ENCODE measurements around the gene DCAF5. TPM values are rescaled to one million over a fixed set of nuclear protein-coding genes. Genes with fewer than 3 reads are reported as not detected.
A peak's percentile ranks its signal among the peaks of the same experiment; 100 is the strongest.

Gene DCAF5
- total RNA-seq, 2 donors from 2014 or later: 31.4 to 37.7 TPM

DNA sequence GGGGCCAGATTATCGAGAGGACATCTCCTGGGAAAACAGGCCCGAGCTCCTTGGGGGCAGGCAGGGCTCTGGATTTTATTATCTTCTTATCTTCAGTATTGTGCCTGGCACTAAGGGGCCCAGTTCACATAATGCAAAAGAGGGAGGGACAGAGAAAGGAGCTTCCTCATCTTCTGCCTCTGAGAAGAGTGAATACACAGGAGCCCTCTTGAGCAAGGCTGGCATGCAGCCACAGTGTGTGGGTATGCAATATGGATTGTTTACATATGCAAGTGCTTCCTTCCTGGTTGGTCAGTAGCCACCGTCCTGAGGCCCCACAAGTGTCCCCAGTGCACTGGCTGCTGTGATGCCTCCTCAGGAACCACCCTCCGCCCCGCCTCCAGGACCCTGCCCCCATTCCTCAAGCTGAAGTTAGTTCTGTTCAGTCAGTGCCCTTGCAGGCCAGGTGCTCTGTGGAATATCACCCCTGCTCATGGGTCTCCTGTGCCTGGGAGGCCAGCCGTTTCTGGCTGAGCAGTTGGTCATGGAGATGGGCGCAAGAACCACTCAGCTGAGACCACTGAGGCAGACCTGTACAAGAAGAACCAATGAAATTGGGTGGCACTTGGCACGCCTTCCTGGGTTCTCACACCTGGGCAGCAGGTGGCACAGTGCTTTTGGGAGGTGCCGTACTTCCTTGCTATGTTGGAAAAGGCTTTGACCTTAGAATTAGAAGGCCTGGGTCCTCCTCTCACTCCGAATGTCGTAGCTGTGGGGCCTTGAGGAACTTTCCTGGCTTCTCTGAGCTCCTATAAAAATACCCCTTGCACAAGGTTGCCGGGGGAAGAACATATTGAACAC, 138.8 kb downstream of the DCAF5 start:
- Mint-ChIP-seq H3K4me1 (no peaks in the 10 kb centered on the region), H3K4me3 (no peak overlapping the region), H3K9me3 (no peaks in the 10 kb centered on the region), H3K27me3 (no peaks in the 10 kb centered on the region), H3K36me3 (ENCODE audit: low read depth) (no peaks in the 10 kb centered on the region), H3K27ac (no peak overlapping the region)
- no peak for ATAC-seq (replicated peaks)

DNA sequence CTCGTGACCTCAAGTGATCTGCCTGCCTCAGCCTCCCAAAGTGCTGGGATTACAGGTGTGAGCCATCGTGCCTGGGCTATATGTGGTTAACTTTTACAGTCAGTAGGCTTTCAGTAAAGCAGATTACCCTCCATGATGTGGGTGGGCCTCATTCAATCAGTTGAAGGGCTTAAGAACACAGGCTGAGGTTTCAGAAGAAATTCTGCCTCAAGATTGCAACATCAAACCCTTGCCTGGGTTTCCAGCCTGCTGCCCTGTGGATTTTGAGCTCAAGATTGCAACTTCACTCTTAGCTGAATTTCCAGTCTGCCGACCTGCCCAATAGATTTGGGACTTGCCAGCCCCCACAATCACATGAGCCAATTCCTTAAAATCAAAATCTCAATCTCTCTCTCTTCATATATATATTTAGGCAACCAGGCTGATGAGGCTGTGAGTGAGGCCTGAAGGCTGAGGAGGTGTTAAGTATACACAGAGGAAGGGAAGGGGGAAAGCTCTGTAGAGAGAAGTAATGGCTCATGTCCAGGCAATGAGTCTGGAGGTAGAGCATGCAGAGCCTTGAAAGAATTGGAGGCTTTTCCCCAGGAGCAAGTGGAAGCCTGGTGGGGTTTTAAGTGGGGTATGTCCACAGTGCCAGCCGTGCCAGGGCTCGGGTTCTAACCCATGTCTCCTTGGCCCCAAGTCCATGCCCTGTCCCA, 140.5 kb downstream of the DCAF5 start:
- Mint-ChIP-seq H3K4me3 (no peak overlapping the region), H3K9me3 (no peaks in the 10 kb centered on the region), H3K4me1 (no peaks in the 10 kb centered on the region), H3K27me3 (no peaks in the 10 kb centered on the region), H3K27ac (no peak overlapping the region), H3K36me3 (ENCODE audit: low read depth) (no peaks in the 10 kb centered on the region)
- ATAC-seq (replicated peaks): no peak

DNA sequence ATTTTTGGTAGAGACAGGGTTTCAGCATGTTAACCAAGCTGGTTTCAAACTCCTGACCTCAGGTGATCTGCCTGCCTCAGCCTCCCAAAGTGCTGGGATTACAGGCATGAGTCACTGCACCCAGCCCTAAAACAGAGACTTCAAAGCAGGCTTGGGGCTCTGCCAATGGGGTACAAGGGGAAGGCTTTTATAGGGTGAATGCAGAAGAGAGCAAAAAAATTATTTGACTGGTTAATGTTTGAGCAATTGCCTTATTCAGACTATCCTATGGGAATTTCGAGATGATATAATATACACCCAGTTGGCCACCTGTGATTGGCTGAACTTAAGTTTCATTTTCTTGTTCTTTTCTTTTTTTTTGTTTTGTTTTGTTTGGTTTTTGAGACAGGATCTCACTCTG, 142.3 kb downstream of the DCAF5 start:
- H3K27me3 Mint-ChIP-seq: no peaks in the 10 kb centered on the region
- H3K4me3 Mint-ChIP-seq: no peak overlapping the region
- no peak overlapping the region for H3K27ac Mint-ChIP-seq
- no peaks in the 10 kb centered on the region for H3K9me3 Mint-ChIP-seq
- H3K4me1 Mint-ChIP-seq: no peaks in the 10 kb centered on the region
- ATAC-seq (replicated peaks): peak; percentile 35
- H3K36me3 Mint-ChIP-seq (ENCODE audit: low read depth): no peaks in the 10 kb centered on the region

DNA sequence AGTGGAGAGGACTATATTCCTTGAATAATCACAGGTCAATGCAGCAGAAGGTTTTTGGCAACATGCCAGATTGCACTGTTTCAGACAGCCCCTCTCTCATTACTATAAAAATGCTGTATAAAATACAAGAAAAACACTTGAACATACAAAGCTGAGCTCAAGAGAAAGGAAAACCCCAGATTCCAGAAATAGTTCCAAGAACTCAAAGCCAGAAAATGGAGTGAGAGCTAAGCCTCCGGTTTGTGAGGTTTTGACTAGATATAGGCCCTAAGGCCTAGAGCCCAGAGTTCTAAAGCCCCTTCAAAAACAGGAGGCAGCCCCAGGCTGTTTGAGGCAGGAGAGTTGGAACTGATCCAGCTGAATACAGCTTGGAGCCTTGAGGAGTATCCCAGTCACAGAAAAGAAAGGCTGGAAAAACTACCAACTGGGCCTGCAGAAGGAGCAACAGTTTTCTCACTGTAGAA, 144.5 kb downstream of the DCAF5 start:
- Mint-ChIP-seq H3K4me3 (no peak overlapping the region), H3K27ac (no peak overlapping the region), H3K9me3 (no peaks in the 10 kb centered on the region), H3K4me1 (no peaks in the 10 kb centered on the region), H3K27me3 (no peaks in the 10 kb centered on the region), H3K36me3 (ENCODE audit: low read depth) (no peaks in the 10 kb centered on the region)
- ATAC-seq (replicated peaks): no peak

DNA sequence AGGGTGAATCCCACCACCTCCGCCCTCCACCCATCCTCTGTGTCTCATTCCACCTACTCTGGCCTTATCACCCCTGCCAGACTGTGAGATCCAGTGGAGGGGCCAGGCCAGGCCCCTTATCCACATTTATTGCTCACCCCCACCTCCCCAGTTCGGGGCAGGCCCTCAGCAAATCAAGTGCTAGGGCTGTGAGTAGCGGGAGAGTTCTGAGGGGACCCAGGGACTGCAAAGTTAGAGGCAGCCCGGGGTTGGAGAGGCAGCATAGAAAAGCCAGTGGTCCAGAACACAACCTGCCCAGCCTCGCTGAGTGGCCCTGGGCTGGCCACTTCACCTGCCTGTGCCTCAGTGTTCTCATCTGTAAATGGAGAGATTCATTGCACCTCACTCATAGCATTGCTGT, 146.6 kb downstream of the DCAF5 start:
- Mint-ChIP-seq H3K9me3 (no peaks in the 10 kb centered on the region), H3K36me3 (ENCODE audit: low read depth) (no peaks in the 10 kb centered on the region), H3K27ac (no peak overlapping the region), H3K4me1 (no peaks in the 10 kb centered on the region), H3K27me3 (no peaks in the 10 kb centered on the region), H3K4me3 (no peak overlapping the region)
- no peak for ATAC-seq (replicated peaks)

DNA sequence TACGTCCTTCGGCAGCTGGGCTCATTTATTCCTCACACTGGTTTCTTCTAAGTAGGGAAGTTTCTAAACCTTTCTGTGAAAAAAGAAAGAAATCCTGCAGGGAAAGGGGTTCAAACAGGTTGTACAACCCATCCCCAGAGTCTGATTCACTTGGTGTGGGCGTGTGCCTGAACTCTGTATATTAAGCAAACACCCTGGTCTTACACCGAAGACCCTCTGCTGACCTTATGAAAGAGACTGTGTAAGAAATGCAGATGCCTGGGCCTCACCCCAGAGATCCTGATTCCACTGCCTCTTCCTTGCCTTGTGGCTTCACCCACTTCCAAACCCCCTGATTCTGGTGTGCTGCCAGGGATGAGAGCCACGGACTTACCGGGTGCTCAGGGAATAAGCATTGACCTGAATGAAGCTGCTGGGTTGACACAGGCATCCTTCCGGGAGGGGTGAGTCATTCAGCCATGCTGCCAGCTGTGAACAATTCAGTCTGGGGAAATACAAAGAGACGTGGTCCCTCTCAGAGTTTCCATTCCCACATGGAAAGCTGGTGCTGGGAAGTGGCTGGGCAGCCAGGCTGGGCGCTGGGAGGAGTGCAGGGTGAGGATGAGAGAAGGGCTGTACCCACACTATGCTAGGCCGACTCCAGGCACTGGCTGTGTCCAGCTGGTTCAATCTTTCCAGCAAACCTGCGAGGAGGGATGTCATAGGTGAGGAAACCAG, 147.3 kb downstream of the DCAF5 start:
- Mint-ChIP-seq H3K27me3 (no peaks in the 10 kb centered on the region), H3K36me3 (ENCODE audit: low read depth) (no peaks in the 10 kb centered on the region), H3K4me3 (no peak overlapping the region), H3K27ac (peak overlapping the region; percentile 31), H3K9me3 (no peaks in the 10 kb centered on the region), H3K4me1 (no peaks in the 10 kb centered on the region)
- peak; percentile 44 for ATAC-seq (replicated peaks)

DNA sequence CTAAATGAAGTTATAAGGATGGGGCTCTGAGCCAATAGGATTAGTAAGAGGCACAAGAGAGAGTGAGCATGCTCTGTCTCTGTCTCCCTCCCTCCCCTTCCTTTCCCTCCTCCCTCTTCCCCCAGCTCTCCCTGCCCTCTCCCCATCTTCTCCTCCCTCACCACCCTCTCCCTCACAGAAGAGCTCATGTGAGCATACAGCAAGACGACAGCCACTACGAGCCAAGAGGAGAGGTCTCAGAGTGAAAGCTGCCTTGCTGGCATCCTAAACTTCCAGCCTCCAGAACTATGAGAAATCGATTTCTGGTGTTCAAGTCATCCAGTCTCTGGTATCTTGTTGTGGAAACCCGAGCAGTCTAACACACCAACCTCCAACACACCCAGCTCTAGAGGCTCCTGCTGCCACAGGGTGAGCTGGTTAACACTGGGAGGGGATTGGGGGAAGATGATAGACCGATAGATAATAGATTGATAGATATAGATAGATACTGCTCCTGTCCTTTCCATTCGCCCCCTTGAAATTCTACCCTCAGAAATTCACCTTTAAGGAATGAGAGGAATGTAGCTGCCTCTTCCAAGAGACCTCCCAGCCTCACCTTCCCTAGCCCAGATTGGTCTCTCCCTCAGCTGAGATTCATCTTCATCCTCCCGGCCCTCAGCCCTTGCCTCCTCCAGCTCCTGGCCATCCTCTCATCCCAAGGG, 148.0 kb downstream of the DCAF5 start:
- Mint-ChIP-seq H3K4me1 (no peaks in the 10 kb centered on the region), H3K36me3 (ENCODE audit: low read depth) (no peaks in the 10 kb centered on the region), H3K27me3 (no peaks in the 10 kb centered on the region), H3K9me3 (no peaks in the 10 kb centered on the region), H3K4me3 (no peak overlapping the region), H3K27ac (no peak overlapping the region)
- ATAC-seq (replicated peaks): no peak

DNA sequence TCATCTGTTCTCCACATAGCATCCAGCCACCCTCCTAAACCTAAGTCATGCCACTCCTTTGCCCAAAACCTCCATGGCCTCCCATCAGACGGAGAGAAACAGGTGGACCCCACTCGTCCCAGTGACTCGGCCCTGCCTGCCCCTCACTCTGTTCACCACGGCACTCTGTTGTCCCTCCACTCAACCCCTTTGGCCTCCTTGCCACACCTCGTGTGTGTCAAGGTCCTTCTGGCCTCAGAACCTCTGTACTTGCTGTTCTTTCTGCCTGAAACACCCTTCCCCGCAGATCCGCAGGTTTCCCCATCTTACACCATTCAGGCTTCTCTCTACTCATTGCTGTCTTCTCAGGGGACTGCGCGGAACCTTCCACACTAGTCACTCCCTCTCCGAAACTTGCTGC, 149.3 kb downstream of the DCAF5 start:
- Mint-ChIP-seq H3K27ac (no peak overlapping the region), H3K9me3 (no peaks in the 10 kb centered on the region)

DNA sequence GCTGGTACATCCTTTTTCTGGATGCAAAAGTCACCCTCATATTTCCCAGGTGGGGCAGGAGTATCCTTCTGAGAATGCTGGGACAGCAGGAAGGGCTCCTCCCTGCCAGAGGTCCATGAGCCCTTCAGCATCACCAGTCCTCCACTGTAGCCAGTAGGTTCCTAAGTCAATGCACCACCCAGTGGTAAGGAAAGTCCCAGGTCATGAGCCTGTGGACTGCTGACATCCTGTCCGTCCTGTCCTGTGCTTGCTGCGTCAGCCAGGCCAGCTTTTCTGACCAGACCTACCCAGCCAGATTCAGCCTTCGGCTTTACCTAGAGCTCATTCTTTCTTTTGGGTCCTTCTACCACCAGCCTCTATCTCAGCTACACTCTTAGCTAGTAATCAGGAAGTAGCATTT, 150.8 kb downstream of the DCAF5 start:
- Mint-ChIP-seq H3K4me3 (no peak overlapping the region), H3K27me3 (no peaks in the 10 kb centered on the region), H3K9me3 (no peaks in the 10 kb centered on the region), H3K4me1 (no peaks in the 10 kb centered on the region), H3K27ac (no peak overlapping the region), H3K36me3 (ENCODE audit: low read depth) (no peaks in the 10 kb centered on the region)
- peak; percentile 31 for ATAC-seq (replicated peaks)

More for the DNA sequence above, 149.3 kb downstream of the DCAF5 start:
- H3K27me3 Mint-ChIP-seq: no peaks in the 10 kb centered on the region
- no peaks in the 10 kb centered on the region for H3K4me1 Mint-ChIP-seq
- no peak overlapping the region for H3K4me3 Mint-ChIP-seq
- no peak for ATAC-seq (replicated peaks)
- H3K36me3 Mint-ChIP-seq (ENCODE audit: low read depth): no peaks in the 10 kb centered on the region

DNA sequence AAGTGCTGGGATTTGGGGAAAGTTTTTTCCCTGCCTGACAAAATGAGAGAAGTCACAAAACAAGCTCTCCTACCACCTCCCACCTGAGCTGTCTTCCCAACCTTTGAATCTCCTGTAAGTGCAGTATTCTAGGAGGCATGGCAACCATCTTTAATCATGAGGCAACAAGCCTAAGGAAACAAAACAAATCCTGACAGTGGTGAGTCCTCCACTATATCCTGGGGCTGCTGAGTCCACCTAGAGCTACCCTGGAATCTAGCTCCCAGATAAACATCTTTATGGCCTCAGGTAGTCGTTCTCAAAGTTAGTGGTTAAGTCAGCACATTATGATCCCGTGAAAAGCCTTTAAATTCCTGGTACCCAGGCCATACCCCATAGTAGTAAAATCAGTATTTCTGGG, 151.5 kb downstream of the DCAF5 start:
- no peak for ATAC-seq (replicated peaks)
- Mint-ChIP-seq H3K4me1 (no peaks in the 10 kb centered on the region), H3K27ac (no peak overlapping the region), H3K27me3 (no peaks in the 10 kb centered on the region), H3K9me3 (no peaks in the 10 kb centered on the region), H3K36me3 (ENCODE audit: low read depth) (no peaks in the 10 kb centered on the region), H3K4me3 (no peak overlapping the region)

Other genes with a start within 250 kb of the DCAF5 start
- 10 to 100 TPM; 38.3 to 54.1 TPM for gene ACTN1, start 173.8 kb downstream of the DCAF5 start, total RNA-seq
- gene EXD2, start 38.4 kb upstream of the DCAF5 start, total RNA-seq: 10 to 100 TPM in 1 of 2 donors, 1 to 10 TPM in 1; 9.2 to 11.8 TPM
- under 1 TPM; 0.06 to 0.66 TPM for gene GALNT16, start 107.0 kb upstream of the DCAF5 start, total RNA-seq
- gene ERH, start 245.2 kb upstream of the DCAF5 start, total RNA-seq: 100 to 1,000 TPM; 198 to 374 TPM
- gene SLC39A9, start 245.6 kb upstream of the DCAF5 start, total RNA-seq: 10 to 100 TPM; 43.9 to 61.1 TPM